Stimulated activated CD4-positive, alpha-beta T cell treated with anti-CD3 and anti-CD28 coated beads, Interleukin-12 subunit alpha, Interleukin-12 subunit beta, amount 100 ng/mL, for 4 hours (primary cell): ENCODE results near the gene FCGR2B.
"Not testable (repeated sequence)": the region's sequence is repeated elsewhere in the genome, so short reads cannot be mapped to it uniquely, and the experiment has no call there.

Source experiments
- DNase-seq: peaks from one replicate; pipeline ENCODE4 v3.0.0-alpha.2; 2020

Gene FCGR2B

GRCh38 chr1:161662684-161663339 is at the start of gene FCGR2B:
FCGR2B (plus strand) TSS chr1:161663143; CDS start chr1:161663242, 99 bp downstream.
- not testable (repeated sequence) for DNase-seq

GRCh38 chr1:161616417-161616816 is 46.5 kb upstream of the FCGR2B start:
- not testable (repeated sequence) for DNase-seq

- DNase-seq: not testable (repeated sequence)
These were observed 44.4 kb upstream of the FCGR2B start for GRCh38 chr1:161618517-161618916.

GRCh38 chr1:161620399-161620798 is 42.5 kb upstream of the FCGR2B start:
- DNase-seq: not testable (repeated sequence)

GRCh38 chr1:161621181-161622000 is 41.6 kb upstream of the FCGR2B start:
- DNase-seq: peak; percentile 88

GRCh38 chr1:161622054-161622453 is 40.9 kb upstream of the FCGR2B start:
- DNase-seq: not testable (repeated sequence)

GRCh38 chr1:161623401-161624051 is 39.4 kb upstream of the FCGR2B start:
- DNase-seq: not testable (repeated sequence)

GRCh38 chr1:161624605-161625004 is 38.3 kb upstream of the FCGR2B start:
- not testable (repeated sequence) for DNase-seq

- not testable (repeated sequence) for DNase-seq
These were observed 36.3 kb upstream of the FCGR2B start for GRCh38 chr1:161626445-161627146.

- DNase-seq: not testable (repeated sequence)
These were observed 32.7 kb upstream of the FCGR2B start for GRCh38 chr1:161630128-161630742.

- DNase-seq: no peak
These were observed 31.9 kb upstream of the FCGR2B start, which contains the start of gene FCGR3B for GRCh38 chr1:161631076-161631475. FCGR3B (minus strand) TSS chr1:161631176; CDS start chr1:161631094, 82 bp downstream.

- DNase-seq: not testable (repeated sequence)
These were observed 27.9 kb upstream of the FCGR2B start for GRCh38 chr1:161634993-161635392.

GRCh38 chr1:161636189-161636782 is 26.7 kb upstream of the FCGR2B start:
- DNase-seq: not testable (repeated sequence)

- DNase-seq: not testable (repeated sequence)
These were observed 26.0 kb upstream of the FCGR2B start for GRCh38 chr1:161636976-161637375.

GRCh38 chr1:161638251-161638993 is 24.5 kb upstream of the FCGR2B start:
- not testable (repeated sequence) for DNase-seq

GRCh38 chr1:161639203-161639602 is 23.7 kb upstream of the FCGR2B start:
- not testable (repeated sequence) for DNase-seq

GRCh38 chr1:161642697-161643096 is 20.2 kb upstream of the FCGR2B start:
- DNase-seq: not testable (repeated sequence)

GRCh38 chr1:161643481-161644208 is 19.3 kb upstream of the FCGR2B start:
- not testable (repeated sequence) for DNase-seq

- DNase-seq: not testable (repeated sequence)
These were observed 18.1 kb upstream of the FCGR2B start for GRCh38 chr1:161644855-161645254.
